ENCODE results near the gene CD55. TPM values are rescaled to one million over a fixed set of nuclear protein-coding genes. Genes with fewer than 3 reads are reported as not detected.

CD55 gene
- total and polyA plus RNA-seq, 2 of the 13 experiments (the other 11 are each of a cell fraction or from before 2014, with no cell fraction given), result 6.0 to 56.0 TPM

GRCh38 chr1:207328908-207329440 is 7.5 kb downstream of the CD55 start:
- no peaks in the 10 kb centered on the region for H4K20me1 ChIP-seq (ENCODE audit: insufficient read depth, low read length)
- TF ChIP-seq ZNF280B (CRISPR knock-in tag; IDR thresholded peaks at IDR 0.05; ENCODE audit: borderline replicate concordance) (no peak), XBP1 (CRISPR knock-in tag; IDR thresholded peaks at IDR 0.05) (no peak), ZNF180 (CRISPR knock-in tag; IDR thresholded peaks at IDR 0.05; ENCODE audit: borderline replicate concordance, low read depth) (no peak), SP5 (CRISPR knock-in tag; IDR thresholded peaks at IDR 0.05; ENCODE audit: borderline replicate concordance, low read depth) (no peak), FOXK2 (IDR thresholded peaks at IDR 0.05) (no peak), PAWR (CRISPR knock-in tag; IDR thresholded peaks at IDR 0.05; ENCODE audit: borderline replicate concordance) (no peak), LBX2 (CRISPR knock-in tag; IDR thresholded peaks at IDR 0.05; ENCODE audit: borderline replicate concordance) (no peak), THAP9 (CRISPR knock-in tag; IDR thresholded peaks at IDR 0.05; ENCODE audit: borderline replicate concordance) (no peak), MLX (CRISPR knock-in tag; IDR thresholded peaks at IDR 0.05) (no peak), BRD4 (CRISPR knock-in tag; IDR thresholded peaks at IDR 0.05) (no peak), ZNF687 (CRISPR knock-in tag; IDR thresholded peaks at IDR 0.05) (no peak), CCAR2 (optimal IDR thresholded peaks at IDR 0.05; ENCODE audit: low read depth, low read length) (no peak), SIN3B (IDR thresholded peaks at IDR 0.05; ENCODE audit: low read length) (no peak), FOXJ3 (CRISPR knock-in tag; IDR thresholded peaks at IDR 0.05; ENCODE audit: borderline replicate concordance) (no peak), SSRP1 (CRISPR knock-in tag; IDR thresholded peaks at IDR 0.05) (no peak), ZNF12 (CRISPR knock-in tag; IDR thresholded peaks at IDR 0.05) (no peak)
- ChIA-PET POLR2A (no interaction called here), CTCF (ENCODE audit: low intra/inter-chr PET ratio, low total read pairs) (no interaction called here)
- H3K4me2 ChIP-seq (ENCODE audit: low read depth, low read length), result no peak overlapping the region
- no peak overlapping the region for H3K27ac ChIP-seq (ENCODE audit: extremely low read length, insufficient read depth, low read length)
- H3K4me1 ChIP-seq (ENCODE audit: insufficient read depth, low read length), result peaks cover 11% of the 10 kb centered on the region
- H3K27me3 ChIP-seq (ENCODE audit: control insufficient read depth in 1 of 2, insufficient read depth in 2 of 2, low read length in 2 of 2), result no peaks in the 10 kb centered on the region
- DNase-seq (ENCODE audit: low spot score) (no peak), ATAC-seq (no peak), FAIRE-seq (no peak)
- H3K9me3 ChIP-seq (ENCODE audit: low read length), result peaks cover 6% of the 10 kb centered on the region
- no peak overlapping the region for H3K4me3 ChIP-seq (replicated peaks in 1 of 3; ENCODE audit: insufficient read depth in 1 of 3, low read depth in 2 of 3, low read length in 3 of 3)
- peaks cover 1 to 12% of the 10 kb centered on the region in 2 experiments; a peak in 2 of 5 replicates for H3K36me3 ChIP-seq (replicated peaks in 1 of 2; ENCODE audit: control insufficient read depth in 1 of 2, insufficient read depth in 2 of 2, low read length in 2 of 2)
- intact Hi-C loops (cut with micrococcal nuclease; ENCODE audit: unreplicated experiment), result no loop called here
- 92% methylated on average over 3 of the region's 3 CpGs for WGBS (ENCODE audit: low lambda C conversion rate)
- no TSS peak for BruUV-seq (replicated peaks)
- in situ Hi-C loops (cut with HindIII; ENCODE audit: extremely low pct_ligation_motif_present, low pct_unique_long_range_greater_than_20kb), result no loop called here
- no peak overlapping the region for H2AFZ ChIP-seq (ENCODE audit: low read length)
- H3K79me2 ChIP-seq (ENCODE audit: insufficient read depth, low read length), result no peaks in the 10 kb centered on the region
- no peak overlapping the region for H3K9ac ChIP-seq (ENCODE audit: insufficient read depth, low read depth, low read length)
